ENCODE data around the gene PPP1R12B. TPM values are rescaled to one million over a fixed set of nuclear protein-coding genes. Genes with fewer than 3 reads are reported as not detected.

PPP1R12B gene
- total RNA-seq, 1 donor from 2014 or later = 21.8 TPM

DNA sequence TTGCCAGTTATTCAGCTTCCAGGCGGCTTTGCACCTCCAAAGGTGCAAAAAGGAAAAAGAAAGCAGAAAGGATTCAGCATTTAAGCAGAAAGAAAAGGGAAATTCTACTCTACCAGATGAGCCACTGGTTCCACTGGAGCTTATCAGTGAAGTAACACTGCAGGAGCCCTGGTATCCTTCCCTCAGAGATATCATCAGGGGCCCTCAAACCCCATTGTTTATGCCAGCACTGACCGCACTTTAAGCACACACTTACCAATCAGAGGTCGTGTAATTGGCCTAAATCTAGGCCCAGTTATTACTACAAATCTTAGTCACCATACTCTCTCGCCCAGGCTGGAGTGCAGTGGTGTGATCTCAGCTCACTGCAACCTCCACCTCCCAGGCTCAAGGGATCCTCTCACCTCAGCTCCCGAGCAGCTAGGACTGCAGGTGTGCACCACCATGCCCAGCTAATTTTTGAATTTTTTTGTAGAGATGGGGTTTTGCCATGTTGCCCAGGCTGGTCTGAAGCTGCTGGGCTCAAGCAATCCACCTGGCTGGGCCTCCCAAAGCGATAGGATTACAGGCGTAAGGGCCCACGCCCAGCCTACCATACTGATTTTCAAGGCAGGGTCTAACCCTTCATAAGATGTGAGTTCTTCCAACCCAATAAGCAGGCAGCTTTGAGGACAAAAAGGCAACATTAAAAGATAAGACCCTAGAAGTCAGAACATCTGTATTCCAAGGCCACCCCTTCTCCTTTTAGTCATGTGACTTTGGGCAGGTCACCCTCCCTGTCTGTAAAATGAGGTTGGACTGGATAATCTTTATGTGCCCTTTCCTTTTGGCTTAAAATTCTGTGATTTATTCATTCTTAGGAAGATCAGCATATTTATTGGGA, 236.4 kb downstream of the PPP1R12B start:
- H3K36me3 ChIP-seq = no peaks in the 10 kb centered on the region
- no peaks in the 10 kb centered on the region for H3K27me3 ChIP-seq
- DNase-seq (ENCODE audit: low spot score) = no peak
- peaks cover 5% of the 10 kb centered on the region for H3F3A ChIP-seq (ENCODE audit: low read depth)
- no peak overlapping the region for H3K27ac ChIP-seq
- H3K27ac Mint-ChIP-seq = peak overlapping the region; percentile 32
- H3K79me2 ChIP-seq (ENCODE audit: low read depth) = no peaks in the 10 kb centered on the region
- H4K20me1 ChIP-seq (ENCODE audit: low read depth) = no peaks in the 10 kb centered on the region
- H3K4me2 ChIP-seq = no peak overlapping the region
- peaks cover 35% of the 10 kb centered on the region for H3K4me1 Mint-ChIP-seq
- H3K27me3 Mint-ChIP-seq (ENCODE audit: insufficient read depth, low read depth) = peaks cover 5% of the 10 kb centered on the region
- H2AFZ ChIP-seq (replicated peaks) = no peak overlapping the region
- no peak overlapping the region for H3K9ac ChIP-seq
- no peaks in the 10 kb centered on the region for H3K9me3 Mint-ChIP-seq
- peaks cover 4% of the 10 kb centered on the region for H3K36me3 Mint-ChIP-seq
- H3K9me3 ChIP-seq (ENCODE audit: low read depth) = no peaks in the 10 kb centered on the region
- TF ChIP-seq EZH2phosphoT487 (IDR thresholded peaks at IDR 0.05) (no peak), EZH2 (IDR thresholded peaks at IDR 0.05) (no peak)
- TF ChIP-seq, protein P1, sequence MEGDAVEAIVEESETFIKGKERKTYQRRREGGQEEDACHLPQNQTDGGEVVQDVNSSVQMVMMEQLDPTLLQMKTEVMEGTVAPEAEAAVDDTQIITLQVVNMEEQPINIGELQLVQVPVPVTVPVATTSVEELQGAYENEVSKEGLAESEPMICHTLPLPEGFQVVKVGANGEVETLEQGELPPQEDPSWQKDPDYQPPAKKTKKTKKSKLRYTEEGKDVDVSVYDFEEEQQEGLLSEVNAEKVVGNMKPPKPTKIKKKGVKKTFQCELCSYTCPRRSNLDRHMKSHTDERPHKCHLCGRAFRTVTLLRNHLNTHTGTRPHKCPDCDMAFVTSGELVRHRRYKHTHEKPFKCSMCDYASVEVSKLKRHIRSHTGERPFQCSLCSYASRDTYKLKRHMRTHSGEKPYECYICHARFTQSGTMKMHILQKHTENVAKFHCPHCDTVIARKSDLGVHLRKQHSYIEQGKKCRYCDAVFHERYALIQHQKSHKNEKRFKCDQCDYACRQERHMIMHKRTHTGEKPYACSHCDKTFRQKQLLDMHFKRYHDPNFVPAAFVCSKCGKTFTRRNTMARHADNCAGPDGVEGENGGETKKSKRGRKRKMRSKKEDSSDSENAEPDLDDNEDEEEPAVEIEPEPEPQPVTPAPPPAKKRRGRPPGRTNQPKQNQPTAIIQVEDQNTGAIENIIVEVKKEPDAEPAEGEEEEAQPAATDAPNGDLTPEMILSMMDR (IDR thresholded peaks at IDR 0.05) = no peak
- no peak overlapping the region for H3K4me3 ChIP-seq
- H3K4me1 ChIP-seq = peaks cover 12% of the 10 kb centered on the region
- H3K4me3 Mint-ChIP-seq = no peak overlapping the region

DNA sequence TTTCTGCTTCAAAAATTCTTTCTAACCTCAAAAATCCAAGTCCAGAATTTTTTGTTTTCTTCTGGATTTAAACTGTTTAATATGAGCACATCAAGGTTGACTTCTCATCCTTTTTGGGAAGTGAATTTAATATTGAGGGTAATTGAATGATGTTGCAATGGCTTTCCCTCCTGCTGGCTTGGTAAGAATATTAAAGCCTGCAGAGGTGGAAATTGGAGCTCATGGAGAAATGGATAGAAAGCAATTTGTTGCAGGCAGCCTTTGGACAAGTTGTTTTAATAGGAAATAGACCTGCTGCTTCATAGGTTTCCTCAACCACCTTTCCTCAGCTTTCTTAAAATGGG, 237.1 kb downstream of the PPP1R12B start:
- Histone ChIP-seq H4K20me1 (ENCODE audit: low read depth) (no peaks in the 10 kb centered on the region), H3K9me3 (ENCODE audit: low read depth) (no peaks in the 10 kb centered on the region), H3K27me3 (no peaks in the 10 kb centered on the region), H3K79me2 (ENCODE audit: low read depth) (no peaks in the 10 kb centered on the region), H3K27ac (no peak overlapping the region), H3K4me2 (no peak overlapping the region), H3K4me3 (no peak overlapping the region), H2AFZ (replicated peaks) (no peak overlapping the region), H3K9ac (no peak overlapping the region), H3F3A (ENCODE audit: low read depth) (peaks cover 5% of the 10 kb centered on the region), H3K4me1 (peaks cover 9% of the 10 kb centered on the region), H3K36me3 (no peaks in the 10 kb centered on the region)
- no peak for DNase-seq (ENCODE audit: low spot score)
- peaks cover 5% of the 10 kb centered on the region for H3K27me3 Mint-ChIP-seq (ENCODE audit: insufficient read depth, low read depth)
- H3K9me3 Mint-ChIP-seq = no peaks in the 10 kb centered on the region
- H3K36me3 Mint-ChIP-seq = peaks cover 4% of the 10 kb centered on the region
- no peak overlapping the region for H3K27ac Mint-ChIP-seq
- TF ChIP-seq, protein P1 (IDR thresholded peaks at IDR 0.05) = no peak
- no peak for TF ChIP-seq EZH2 (IDR thresholded peaks at IDR 0.05)
- no peak for TF ChIP-seq EZH2phosphoT487 (IDR thresholded peaks at IDR 0.05)
- H3K4me3 Mint-ChIP-seq = no peak overlapping the region
- peaks cover 32% of the 10 kb centered on the region for H3K4me1 Mint-ChIP-seq

- no peaks in the 10 kb centered on the region for H4K20me1 ChIP-seq (ENCODE audit: low read depth)
- no peak overlapping the region for H3K27ac ChIP-seq
- H3F3A ChIP-seq (ENCODE audit: low read depth) = peaks cover 5% of the 10 kb centered on the region
- no peak overlapping the region for H3K4me3 ChIP-seq
- H3K4me3 Mint-ChIP-seq = no peak overlapping the region
- no peak overlapping the region for H3K9ac ChIP-seq
- H3K27me3 Mint-ChIP-seq (ENCODE audit: insufficient read depth, low read depth) = peaks cover 5% of the 10 kb centered on the region
- peaks cover 3% of the 10 kb centered on the region for H3K36me3 Mint-ChIP-seq
- H3K9me3 ChIP-seq (ENCODE audit: low read depth) = no peaks in the 10 kb centered on the region
- H3K4me2 ChIP-seq = peak overlapping the region; percentile 29
- DNase-seq (ENCODE audit: low spot score) = no peak
- H3K79me2 ChIP-seq (ENCODE audit: low read depth) = no peaks in the 10 kb centered on the region
- no peaks in the 10 kb centered on the region for H3K9me3 Mint-ChIP-seq
- H2AFZ ChIP-seq (replicated peaks) = no peak overlapping the region
- TF ChIP-seq EZH2phosphoT487 (IDR thresholded peaks at IDR 0.05) = no peak
- TF ChIP-seq, protein P1 (IDR thresholded peaks at IDR 0.05) = no peak
- TF ChIP-seq EZH2 (IDR thresholded peaks at IDR 0.05) = no peak
- H3K27me3 ChIP-seq = no peaks in the 10 kb centered on the region
- no peaks in the 10 kb centered on the region for H3K36me3 ChIP-seq
- peak overlapping the region; percentile 88 for H3K27ac Mint-ChIP-seq
- H3K4me1 ChIP-seq = peaks cover 9% of the 10 kb centered on the region
- peaks cover 29% of the 10 kb centered on the region for H3K4me1 Mint-ChIP-seq
Observed at GRCh38 chr1:202586018-202586821, 237.7 kb downstream of the PPP1R12B start.

Data from neural progenitor cell (in vitro differentiated cells).